GM12891 (cell line): ENCODE data around the gene ATXN10.

Experiments
- PAX5 ChIP-seq: IDR thresholded peaks from 2 replicates; pipeline ENCODE4 v1.6.1; 2011; ENCODE audit warnings: low read length, moderate library complexity, mild to moderate bottlenecking; ENCODE audit not compliant: insufficient read depth, severe bottlenecking
- POLR2A ChIP-seq: IDR thresholded peaks from 2 replicates; pipeline ENCODE4 v1.6.1; 2011; ENCODE audit warnings: low read depth, low read length, control low read depth
- POLR2AphosphoS5 ChIP-seq: IDR thresholded peaks from 2 replicates; pipeline ENCODE4 v1.6.1; 2011; ENCODE audit warnings: low read depth, low read length, control low read depth
- SPI1 ChIP-seq: IDR thresholded peaks from 2 replicates; pipeline ENCODE4 v1.6.1; 2011; ENCODE audit warnings: low read depth, low read length, control low read depth
- TAF1 ChIP-seq: IDR thresholded peaks from 2 replicates; pipeline ENCODE4 v1.6.1; 2011; ENCODE audit warnings: low read depth, low read length, control low read depth

DNA sequence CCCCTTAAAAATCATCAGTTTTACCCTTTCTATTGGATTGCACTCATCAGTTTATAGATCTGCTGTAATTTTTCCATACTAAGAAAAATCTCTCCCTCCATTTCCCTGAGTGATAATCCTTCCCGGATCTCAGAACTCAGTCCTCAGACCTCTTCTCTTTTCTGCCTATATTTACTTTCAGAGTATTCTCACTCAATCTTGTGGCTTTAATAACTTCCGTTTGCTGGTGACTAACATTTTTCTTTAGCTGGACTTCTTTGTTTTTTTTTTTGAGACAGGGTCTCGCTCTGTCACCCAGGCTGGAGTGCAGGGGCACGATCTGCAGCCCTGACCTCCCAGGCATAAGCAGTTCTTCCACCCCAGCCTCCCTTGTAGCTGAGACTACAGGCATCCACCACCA lies 10.4 kb downstream of the ATXN10 start:
- TF ChIP-seq POLR2AphosphoS5: no peak
- TF ChIP-seq POLR2A: no peak
- no peak for TF ChIP-seq SPI1
- TF ChIP-seq TAF1: no peak
- TF ChIP-seq PAX5: no peak
